PFSK-1 (cell line): ENCODE measurements around the gene EXD2.

Experiments
- FOXP2 ChIP-seq: optimal IDR thresholded peaks from 2 replicates; pipeline ENCODE3; 2011; ENCODE audit warnings: borderline replicate concordance, control low read depth, inconsistent platforms; ENCODE audit not compliant: insufficient read depth; ENCODE audit errors: extremely low read length, extremely low read depth
- POLR2AphosphoS5 ChIP-seq: IDR thresholded peaks from 2 replicates; pipeline ENCODE4 v1.6.1; 2012; ENCODE audit warnings: low read depth, mild to moderate bottlenecking, control low read depth, low read length, moderate library complexity
- REST ChIP-seq, 2 experiments: IDR thresholded peaks; 2 replicates each; pipeline versions ENCODE4 v1.6.1 to v1.8.0; 2011 to 2012; ENCODE audit warnings: low read depth in 2 of 2, low read length in 2 of 2, control low read depth in 1 of 2, inconsistent platforms in 1 of 2, mild to moderate bottlenecking in 1 of 2, moderate library complexity in 1 of 2; ENCODE audit not compliant: insufficient read depth in 1 of 2
- SIN3A ChIP-seq: IDR thresholded peaks from 2 replicates; pipeline ENCODE4 v1.6.1; 2012; ENCODE audit warnings: mild to moderate bottlenecking, low read length, moderate library complexity, borderline replicate concordance; ENCODE audit not compliant: insufficient read depth
- TAF1 ChIP-seq: IDR thresholded peaks from 2 replicates; pipeline ENCODE4 v1.6.1; 2012; ENCODE audit warnings: low read length, control low read depth, borderline replicate concordance; ENCODE audit not compliant: insufficient read depth

The EXD2 gene

GRCh38 chr14:69241577-69241976 lies 50.3 kb downstream of the EXD2 start:
- TF ChIP-seq REST (IDR thresholded peaks at IDR 0.05; ENCODE audit: insufficient read depth in 1 of 2, low read depth in 2 of 2, low read length in 2 of 2) (no peak), TAF1 (no peak), POLR2AphosphoS5 (no peak), SIN3A (no peak), FOXP2 (no peak)

DNA sequence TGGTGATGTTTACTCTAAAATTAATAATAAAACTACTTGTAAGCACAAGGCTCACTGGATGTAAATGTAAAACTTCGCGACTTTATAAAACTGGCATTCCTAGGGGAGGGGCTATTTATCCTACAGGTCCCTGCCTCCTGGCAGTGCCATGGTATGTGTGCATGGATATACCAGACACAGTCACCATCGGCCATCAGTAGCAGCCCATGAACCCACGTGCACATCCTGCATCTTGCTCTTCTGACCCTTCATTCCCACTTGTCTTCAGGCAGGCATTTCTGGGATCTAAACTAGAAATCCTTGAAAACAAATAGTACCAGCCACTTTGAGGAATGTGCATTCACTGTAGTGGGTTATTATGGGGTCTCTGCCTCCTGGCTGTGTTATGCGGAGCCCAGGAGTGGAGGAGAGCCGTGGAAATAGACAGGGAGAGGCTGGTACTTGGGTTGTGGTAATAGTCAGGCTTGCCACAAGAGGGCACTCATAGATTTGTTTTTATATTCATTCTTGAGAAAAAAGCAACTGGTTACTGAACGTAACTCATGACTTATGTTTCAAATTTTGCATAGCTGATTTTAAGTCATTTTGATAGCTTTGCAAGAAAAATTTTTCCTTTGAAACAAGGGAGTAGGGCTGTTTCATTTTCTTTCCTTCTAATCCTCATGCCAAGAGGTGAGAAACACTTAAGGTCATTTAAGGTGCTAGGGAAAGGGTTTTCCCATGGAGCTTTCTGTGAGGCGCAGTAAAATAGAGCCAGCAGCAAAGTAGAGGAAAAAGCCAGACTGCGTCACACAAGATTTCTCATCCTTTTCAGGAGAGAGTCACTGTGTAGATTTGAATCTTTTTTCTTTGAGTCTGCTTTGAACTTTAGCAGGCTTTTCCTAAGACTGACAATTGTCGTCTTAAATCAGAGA lies 51.3 kb downstream of the EXD2 start:
- TF ChIP-seq POLR2AphosphoS5 (no peak), TAF1 (no peak), SIN3A (no peak), FOXP2 (no peak), REST (IDR thresholded peaks at IDR 0.05; ENCODE audit: insufficient read depth in 1 of 2, low read depth in 2 of 2, low read length in 2 of 2) (no peak)

GRCh38 chr14:69244946-69245345 lies 53.6 kb downstream of the EXD2 start:
- TF ChIP-seq POLR2AphosphoS5 (no peak), TAF1 (no peak), REST (IDR thresholded peaks at IDR 0.05; ENCODE audit: insufficient read depth in 1 of 2, low read depth in 2 of 2, low read length in 2 of 2) (no peak)

DNA sequence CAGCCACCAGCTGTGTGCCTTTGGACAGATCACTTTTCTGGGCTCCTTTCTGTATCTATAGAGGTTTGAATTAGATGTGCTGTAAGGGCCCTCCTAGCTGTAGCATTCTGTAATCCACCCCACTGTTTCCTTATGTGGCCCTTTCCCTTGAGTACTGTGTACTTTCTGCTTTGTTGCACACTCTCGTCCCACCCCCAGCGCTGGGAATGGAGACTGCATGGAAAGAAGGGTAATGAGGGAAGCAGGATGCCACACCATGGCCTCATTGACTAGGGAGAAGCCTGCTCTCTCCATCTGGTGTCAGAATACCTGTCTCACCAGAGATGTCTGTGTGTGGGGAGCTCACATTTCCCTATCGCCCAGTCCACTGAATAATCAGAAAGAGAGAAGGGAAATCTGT lies 55.0 kb downstream of the EXD2 start:
- no peak for TF ChIP-seq REST (IDR thresholded peaks at IDR 0.05; ENCODE audit: insufficient read depth in 1 of 2, low read depth in 2 of 2, low read length in 2 of 2)
- no peak for TF ChIP-seq POLR2AphosphoS5
- TF ChIP-seq TAF1, result no peak
- no peak for TF ChIP-seq SIN3A
- no peak for TF ChIP-seq FOXP2
